HG02642 (cell line): Measurements from ENCODE around the gene VWA2.

Experiments used
- ATAC-seq: cut with Tn5 transposase; IDR thresholded peaks from one replicate; pipeline ENCODE4 v1.9.1; 2021; ENCODE audit warnings: mild to moderate bottlenecking; ENCODE audit not compliant: unreplicated experiment, poor library complexity

Gene VWA2

DNA sequence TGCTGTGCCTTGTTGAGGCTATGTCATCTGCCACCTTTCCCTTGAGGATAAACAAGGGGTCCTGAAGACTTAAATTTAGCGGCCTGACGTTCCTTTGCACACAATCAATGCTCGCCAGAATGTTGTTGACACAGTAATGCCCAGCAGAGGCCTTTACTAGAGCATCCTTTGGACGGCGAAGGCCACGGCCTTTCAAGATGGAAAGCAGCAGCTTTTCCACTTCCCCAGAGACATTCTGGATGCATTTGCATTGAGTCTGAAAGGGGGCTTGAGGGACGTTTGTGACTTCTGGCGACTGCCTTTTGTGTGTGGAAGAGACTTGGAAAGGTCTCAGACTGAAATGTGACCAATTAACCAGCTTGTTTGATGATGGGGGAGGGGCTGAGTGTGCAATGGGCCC is 52.5 kb downstream of the VWA2 start:
- ATAC-seq: no peak

DNA sequence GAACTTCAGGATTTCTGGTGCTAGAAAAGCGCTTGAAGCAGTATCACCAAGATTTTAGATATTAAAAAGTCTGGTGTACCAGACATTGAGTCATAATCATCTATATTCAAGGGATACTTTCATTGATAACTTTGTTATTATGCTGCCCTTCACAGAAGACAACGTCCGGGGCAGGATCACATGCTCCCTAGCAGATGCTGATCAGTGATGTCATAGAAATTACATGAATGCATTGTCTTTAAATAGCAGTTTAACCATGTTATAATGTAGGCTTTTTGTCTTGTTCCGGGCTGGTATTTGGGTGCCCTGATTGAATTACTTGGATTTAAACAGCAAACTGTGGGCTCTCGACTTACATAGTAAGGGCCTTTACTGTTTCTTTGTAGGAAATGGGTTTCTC is 54.0 kb downstream of the VWA2 start:
- no peak for ATAC-seq

DNA sequence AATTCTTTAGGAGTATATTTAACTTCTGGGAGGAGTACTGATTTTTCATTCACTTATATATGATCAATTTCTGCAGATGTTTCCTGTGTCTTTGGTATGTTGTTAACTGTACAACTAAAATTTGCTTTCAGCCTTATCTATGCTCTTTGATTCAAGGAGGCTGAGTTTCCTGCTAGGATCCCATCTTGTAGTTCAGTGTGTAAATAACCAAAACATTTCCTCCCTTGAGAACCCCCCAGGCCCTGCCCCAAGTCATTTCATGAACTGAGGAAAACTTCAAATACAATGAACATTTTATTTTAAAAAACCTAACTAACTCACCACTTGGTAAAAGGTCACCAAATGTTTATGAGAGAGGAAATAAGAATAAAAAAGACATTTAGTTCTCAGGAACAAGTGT is 55.5 kb downstream of the VWA2 start:
- ATAC-seq: no peak

DNA sequence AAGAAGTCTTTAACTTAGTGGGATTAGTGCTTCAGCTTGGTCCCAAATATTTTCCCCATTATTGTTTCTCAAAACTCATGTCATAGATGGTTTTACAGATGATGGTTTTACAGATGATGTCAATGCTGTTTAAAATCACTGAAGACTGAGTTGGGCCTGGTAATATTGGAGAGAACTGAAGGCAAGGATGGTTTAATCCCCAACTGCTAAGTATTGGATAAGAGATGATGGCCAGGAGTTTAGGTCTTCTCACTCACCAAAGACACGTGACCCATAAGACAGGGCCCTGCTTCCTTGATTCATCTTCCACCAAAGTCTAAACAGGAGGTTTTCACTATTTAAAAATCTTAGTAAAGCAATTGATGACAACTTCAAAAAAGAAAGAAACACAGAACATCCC is 56.3 kb downstream of the VWA2 start:
- no peak for ATAC-seq

DNA sequence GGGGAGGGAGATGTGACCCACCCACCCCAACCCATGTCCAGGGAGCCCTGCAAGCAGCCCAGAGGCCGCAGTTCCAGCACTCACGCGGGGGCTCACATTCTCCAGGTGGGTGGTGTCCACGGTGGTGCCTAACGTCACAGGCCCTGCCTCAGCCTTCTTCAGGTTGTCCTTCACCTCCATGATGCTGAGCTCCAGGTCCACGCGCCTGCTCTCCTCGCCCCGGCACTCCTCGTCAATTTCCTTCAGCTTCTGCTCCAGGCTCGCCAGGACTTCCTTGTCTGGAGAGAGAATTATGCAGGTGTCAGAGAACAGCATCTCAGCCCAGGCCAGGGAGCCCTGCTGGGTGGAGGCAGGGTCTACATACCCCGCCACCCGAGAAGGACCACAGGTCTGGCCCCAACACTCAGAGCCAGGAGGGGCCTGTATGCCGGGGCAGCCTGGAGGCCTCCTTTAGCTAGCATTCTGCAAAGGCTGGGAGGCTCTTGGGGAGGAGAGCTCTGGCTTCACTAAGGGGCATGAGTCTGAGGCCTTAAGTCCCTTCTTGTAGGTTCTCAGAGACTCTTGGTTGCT is 58.2 kb downstream of the VWA2 start:
- no peak for ATAC-seq

DNA sequence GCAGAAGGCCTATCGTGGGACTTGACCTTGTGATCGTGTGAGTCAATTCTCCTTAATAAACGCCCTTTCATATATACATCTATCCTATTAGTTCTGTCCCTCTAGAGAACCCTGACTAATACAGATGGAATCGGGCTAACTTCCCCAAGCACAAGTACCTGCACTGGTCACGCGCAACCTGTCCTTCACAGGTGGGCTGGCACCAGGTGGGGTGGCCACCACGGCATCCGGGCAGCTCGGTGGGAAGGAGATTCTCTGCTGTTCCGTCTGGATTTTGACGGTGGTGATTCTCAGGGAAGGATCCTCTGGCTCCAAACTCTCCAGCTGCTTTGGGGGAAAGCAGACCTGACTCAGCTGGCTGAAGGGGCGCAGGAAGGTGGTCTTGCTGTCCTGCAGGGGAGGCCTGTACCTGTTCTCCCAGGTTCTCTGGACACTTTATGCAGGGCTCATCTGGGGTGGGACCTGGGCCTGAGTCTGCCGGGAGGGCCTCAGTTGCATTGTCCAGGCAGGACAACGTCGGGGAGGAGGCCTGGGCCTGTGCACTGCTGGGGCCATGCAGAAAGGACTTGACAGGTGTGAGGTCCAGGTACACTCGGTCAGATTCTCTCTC is 61.1 kb downstream of the VWA2 start:
- ATAC-seq: no peak

DNA sequence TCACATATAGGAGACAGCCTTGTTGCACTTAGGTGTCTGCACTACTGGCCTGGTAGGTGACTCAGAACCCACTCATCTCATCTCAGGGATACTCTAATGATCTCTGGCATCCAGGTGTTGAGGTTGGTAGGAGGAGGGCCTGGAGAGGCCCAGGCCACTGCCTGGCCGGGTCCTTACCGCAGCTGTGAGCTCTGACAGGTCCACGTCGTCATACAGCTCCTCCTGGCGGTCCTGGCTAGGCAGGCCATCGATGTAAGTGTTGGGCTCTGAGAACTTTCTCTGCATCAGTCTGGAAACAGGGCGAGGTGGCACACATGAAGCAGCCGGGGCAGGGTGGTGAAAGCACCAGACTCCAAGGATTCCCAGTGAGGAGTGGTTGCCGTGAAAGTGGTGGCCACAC is 62.1 kb downstream of the VWA2 start:
- ATAC-seq: no peak

DNA sequence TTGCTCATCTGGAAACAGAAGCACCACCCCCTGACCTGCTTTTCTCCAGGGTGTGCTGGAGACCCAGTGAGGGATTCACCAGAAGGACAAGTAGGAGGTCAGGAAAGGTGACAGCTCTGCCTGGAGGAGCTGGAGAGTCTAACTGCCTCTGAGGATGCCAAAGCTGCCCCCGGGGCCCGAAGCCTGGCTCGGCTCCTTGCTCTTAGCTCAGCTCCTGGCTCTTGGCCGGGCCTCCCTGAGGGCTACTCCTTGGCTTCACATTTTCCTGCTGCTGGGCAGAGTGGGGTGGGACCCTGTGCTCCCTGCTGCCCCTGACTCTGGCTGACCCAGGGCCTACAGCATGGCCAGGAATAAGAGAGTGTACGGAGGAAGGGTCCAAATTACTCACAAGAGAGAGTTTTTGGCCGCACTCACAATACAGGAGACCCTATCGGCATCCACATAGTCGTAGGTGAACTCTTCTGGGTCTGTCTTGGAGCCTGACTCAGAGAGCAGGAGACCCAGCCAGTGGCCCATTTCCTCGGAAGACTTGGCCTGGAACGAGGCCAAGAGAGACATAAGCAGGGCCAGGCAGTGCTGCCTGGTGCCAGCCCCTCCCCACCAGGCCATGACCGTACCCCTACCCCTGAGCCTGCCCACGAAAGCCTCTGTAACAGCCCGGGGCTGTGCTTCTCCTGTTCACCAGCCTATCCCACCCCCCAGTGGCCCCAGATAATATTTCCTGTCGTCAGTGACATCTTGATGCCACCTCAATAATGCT is 63.1 kb downstream of the VWA2 start:
- ATAC-seq: no peak

DNA sequence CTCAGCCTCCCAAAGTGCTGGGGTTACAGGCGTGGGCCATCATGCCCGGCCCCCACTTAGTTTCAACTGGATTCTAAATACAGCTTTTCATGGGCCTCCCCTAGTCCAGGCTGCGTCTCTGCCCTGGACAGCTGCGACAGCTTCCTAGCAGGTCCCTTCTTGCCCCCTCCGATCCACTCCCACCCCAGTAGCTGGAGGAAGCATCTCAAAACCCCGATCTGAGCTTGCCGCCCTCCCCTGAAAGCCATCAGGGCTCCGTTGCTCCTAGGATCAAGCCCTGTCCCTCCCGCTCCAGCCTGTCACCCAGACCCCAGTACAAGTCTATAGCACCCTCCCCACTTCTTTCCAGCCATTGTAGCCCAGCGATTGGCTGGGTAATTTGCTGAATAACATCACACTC is 64.5 kb downstream of the VWA2 start:
- peak; percentile 5 for ATAC-seq

DNA sequence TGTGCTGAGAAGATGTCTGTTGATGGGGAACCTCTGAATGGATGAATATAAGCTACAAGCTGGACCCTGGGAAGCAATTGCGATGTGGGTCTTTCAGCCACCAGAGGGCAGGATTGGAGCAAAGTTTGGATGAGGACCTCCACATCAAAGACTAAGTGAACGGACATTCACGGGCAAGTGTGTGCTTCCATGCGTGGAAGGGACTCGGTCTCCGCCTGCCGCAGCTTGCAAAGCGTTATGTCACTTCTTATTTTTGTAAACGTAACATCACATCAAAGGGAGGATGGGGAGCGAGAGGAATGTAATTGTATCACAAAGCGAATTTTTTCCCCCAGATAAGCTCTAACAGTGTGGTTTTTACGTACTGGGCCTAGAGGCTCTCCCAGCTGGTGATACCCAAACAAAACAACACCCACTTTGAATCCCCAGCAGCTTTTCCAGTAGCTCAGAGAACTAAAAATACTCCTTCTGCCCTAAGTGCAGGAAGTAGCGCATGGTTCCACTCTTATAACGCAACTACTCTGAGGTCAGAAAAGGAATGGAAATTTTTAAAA is 65.0 kb downstream of the VWA2 start:
- peak; percentile 80 for ATAC-seq

DNA sequence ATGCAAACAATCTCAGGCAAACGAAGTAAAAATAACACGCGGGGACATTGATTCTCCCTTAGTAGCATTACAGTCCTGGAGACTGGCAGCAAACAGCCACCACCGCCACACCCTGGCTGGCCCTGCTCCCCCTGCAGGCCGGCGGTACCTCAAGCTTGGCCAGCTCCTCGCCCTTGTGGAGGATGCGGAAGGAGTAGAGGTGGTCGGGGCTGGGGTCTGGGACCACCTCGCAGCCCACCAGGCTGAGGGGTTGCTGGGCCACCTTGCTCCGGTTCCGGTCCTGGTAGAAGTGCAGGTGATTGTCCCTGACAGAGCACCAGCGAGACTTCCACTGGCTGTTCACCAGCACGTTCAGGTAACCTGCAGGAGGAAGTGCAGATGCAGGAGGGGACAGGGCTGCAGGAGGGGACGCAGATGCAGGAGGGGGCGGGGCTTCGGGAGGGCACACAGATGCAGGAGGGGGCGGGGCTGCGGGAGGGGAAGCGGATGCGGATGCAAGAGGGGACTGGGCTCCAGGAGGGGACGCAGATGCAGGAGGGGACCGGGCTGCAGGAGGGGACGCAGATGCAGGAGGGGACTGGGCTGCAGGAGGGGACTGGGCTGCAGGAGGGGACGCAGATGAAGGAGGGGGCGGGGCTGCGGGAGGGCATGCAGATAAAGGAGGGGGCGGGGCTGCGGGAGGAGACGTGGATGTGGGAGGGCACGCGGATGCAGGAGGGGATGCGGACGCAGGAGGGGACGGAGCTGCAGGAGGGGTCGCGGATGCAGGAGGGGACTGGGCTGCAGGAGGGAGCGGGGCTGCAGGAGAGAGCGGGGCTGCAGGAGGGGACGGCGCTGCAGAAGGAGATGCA is 65.7 kb downstream of the VWA2 start:
- ATAC-seq: peak; percentile 74

DNA sequence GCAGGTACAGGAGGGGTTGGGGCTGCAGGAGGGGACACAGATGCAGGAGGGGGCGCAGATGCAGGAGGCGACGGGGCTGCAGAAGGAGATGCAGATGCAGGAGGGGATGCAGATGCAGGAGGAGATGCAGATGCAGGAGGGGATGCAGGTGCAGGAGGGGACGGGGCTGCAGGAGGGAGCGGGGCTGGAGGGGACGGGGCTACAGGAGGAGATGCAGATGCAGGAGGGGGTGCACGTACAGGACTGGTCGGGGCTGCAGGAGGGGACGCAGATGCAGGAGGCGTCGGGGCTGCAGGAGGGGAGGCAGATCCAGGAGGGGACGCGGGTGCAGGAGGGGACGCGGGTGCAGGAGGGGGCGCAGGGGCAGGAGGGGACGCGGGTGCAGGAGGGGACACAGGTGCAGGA is 66.5 kb downstream of the VWA2 start:
- no peak for ATAC-seq

DNA sequence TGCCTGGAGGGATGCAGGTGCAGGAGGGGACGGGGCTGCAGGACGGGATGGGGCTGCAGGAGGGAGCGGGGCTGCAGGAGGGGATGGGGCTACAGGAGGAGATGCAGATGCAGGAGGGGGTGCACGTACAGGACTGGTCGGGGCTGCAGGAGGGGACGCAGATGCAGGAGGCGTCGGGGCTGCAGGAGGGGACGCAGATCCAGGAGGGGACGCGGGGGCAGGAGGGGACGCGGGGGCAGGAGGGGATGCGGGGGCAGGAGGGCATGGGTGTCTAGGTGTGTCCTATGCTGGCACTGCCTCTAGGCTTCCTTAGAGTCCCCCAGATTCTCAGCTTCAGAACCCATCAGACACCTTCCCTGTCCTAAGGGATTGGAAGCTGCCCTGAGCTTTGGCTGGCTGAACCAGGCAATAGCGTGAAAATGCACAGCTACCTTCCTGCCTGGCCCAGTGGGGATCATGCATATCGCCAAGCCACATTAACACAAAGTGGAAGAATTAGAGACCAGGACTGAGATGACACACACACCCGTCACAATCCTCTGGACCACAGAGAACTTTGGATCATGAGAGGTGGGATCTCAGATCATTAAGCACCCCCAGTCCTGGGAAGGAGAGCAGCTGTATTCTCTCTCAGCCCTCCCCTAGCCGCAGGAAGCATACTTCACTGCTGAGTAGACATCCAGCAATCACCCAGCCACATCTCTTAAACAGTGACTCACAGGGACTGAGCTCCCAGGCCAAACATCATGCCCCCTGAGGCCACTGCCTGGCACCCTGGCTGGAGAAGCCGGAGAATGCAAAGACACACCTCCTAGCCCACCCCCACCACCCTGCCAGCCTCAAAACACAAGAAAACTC is 67.3 kb downstream of the VWA2 start:
- no peak for ATAC-seq

DNA sequence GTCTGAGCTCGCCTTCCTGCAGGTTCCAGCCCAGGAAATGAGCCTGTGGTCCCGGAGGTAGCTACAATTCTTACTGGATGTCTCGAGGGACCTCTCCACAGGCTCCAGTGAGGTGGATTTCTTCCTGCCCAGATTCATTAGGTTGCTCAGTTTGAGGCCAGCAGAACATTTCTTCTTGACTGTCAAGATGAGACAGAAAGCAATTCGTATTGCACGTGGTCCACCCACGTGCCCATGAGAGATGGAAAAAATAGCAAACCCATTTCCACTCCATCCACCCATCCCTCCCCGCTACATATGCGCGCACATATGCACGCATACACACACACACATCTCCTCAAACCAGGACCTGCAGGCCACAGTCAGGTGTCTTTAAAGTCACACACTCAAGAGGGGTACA is 68.7 kb downstream of the VWA2 start:
- no peak for ATAC-seq

DNA sequence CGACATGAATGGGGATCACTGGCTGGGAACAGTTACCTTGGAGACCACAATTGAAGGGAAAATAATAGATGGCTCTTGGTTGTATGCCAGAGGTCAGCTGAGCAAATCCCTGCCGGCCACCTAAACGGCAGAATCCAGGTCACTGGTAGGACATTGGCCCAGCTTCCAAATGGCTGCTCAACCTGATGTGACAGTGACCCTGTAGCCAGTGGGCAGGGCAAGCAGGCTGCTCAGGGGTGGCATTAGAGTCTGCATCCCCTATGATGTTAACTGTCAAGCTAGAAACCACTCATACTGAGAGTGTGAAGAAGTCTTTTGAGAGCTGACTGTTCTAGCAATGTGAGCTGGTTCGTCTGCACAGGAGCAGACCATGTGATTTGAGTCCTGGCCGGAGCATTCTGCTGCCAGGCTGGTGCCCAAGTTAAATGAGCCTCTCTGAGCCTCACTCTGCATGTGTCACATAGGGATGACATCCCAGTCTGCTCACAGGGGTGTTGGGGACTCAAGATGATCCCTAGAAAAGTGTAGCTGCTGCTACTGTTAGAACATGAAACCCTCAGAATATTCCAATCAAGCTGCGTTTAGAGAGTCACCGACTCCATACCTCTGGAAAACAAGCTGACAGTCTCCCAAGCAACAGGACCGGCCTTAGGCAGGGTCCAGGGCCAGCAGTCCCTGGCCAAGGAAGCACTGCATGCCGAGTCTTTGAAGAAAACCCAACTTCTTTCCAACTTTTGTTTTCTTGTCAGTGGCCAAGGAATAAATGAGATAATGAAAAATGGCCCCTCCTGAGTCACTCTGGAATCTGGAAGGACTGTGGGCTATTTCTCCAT is 69.7 kb downstream of the VWA2 start:
- ATAC-seq: no peak

DNA sequence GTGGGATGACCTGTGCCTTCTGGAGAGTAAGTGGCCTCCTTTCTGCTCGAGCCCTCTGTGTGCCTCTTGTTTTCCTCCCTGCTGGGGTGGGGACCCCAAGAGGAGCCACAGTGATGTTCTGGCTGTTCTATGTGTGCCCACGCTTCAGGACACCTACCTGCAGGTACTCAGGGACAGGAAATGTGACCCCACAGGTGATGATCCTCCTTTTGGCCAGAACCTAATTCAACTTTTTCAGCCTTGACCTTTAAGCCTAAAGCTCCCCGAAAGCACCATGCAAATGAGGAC is 70.3 kb downstream of the VWA2 start:
- no peak for ATAC-seq

DNA sequence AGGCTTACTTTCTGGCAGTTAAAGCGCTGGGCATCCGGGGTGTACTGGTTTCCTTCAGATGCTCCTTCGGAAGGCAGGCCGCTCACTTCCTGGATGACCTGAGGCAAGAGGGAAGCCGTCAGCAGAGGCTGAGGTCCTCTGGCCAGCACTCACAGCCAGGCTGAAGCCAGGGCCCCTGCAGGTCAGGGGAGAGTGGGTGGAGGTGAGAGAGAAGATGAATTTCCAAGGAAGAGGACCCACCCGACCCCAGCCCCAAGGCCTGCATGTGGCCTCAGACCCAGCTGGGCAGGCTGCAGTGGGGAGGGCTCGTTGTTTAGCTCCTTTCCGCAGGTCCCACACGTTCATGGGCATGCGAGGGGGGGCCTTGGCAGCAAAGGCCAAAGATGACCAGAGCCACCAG is 71.3 kb downstream of the VWA2 start:
- no peak for ATAC-seq

DNA sequence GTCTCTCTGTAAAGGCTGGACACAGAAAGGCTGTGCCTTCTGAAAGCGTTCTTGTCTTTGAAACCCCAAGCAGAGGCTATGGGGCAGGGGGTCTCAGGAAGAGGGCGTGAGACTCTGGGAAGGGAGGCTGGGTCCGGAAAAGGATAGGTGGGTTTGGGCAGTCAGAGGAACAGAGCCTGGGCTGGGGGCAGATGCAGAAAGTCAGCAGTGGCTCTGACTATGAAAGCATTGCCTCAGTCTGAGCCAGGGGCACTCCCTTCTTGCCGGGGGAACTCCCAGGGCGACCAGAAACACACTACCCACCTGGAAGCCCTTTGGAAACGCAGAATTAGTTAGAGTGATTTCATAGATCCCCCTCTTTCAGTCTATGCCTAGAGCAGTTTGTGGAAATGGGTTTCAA is 72.0 kb downstream of the VWA2 start:
- ATAC-seq: no peak

DNA sequence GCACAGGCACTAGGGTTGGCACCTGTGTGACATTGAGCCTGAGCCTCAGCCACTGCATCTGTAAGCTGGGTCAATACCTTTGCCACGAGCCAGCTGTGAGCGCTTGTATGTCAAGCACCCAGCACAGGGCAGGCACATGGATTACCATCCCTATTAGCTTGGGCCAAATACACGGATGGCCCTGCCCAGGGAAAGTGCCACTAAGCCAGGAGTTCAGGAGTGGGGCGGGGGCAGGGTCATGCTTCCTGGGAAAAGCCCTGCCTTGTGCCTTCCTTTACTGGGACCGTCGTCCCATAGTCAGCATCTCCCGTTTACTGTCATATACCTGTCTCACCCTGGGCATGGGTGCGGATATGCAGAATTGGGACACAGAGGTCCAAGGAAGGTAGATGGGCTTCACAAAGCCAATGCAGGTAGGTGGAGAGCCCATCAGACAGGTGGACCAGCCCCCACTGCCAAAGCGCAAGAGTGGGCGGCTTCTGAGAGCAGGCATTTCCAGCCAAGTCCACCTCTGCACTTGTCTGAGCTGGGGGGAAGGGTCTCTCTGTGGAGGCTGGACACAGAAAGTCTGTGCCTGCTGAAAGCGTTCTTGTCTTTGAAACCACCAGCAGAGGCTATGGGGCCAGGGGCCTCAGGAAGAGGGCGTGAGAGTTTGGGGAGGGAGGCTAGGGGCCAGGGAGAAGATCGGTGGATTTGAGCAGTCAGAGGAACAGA is 72.6 kb downstream of the VWA2 start:
- no peak for ATAC-seq
